Prostate gland (tissue), 2 donors: ENCODE results near the gene LZTR1. TPM values are rescaled to one million over a fixed set of nuclear protein-coding genes. Genes with fewer than 3 reads are reported as not detected.

Experiments
- DNase-seq: peaks from one replicate; pipeline ENCODE4 v3.0.0-alpha.2; 2019; ENCODE audit warnings: low spot score
- H3K27ac ChIP-seq, 2 donors: fragments of 200-600 bp; sonication (generic); 2 replicates each; pipeline ENCODE4 v1.5.1; 2017 to 2019
- H3K27me3 ChIP-seq: fragments of 200-600 bp; sonication (generic); replicated peaks from 2 replicates; pipeline ENCODE4 v1.5.1; 2019; ENCODE audit not compliant: insufficient read depth
- H3K36me3 ChIP-seq, 2 donors: fragments of 200-600 bp; sonication (generic); 1 replicate in 1 of 2; 2 replicates in 1 of 2; pipeline versions ENCODE4 v1.5.1 to v1.8.1; 2017 to 2019
- H3K4me1 ChIP-seq: fragments of 200-600 bp; sonication (generic); replicated peaks from 2 replicates; pipeline ENCODE4 v1.5.1; 2019
- H3K4me3 ChIP-seq, 2 donors: fragments of 200-600 bp; sonication (generic); 2 replicates each; pipeline ENCODE4 v1.5.1; 2017 to 2019
- H3K9me3 ChIP-seq: fragments of 200-600 bp; sonication (generic); 2 replicates; pipeline ENCODE4 v1.5.1; 2017
- CTCF ChIP-seq, 4 experiments: fragments of 200-600 bp in 2 of 4; fragments of 450-650 bp in 2 of 4; sonication (generic) in 2 of 4; IDR thresholded peaks; 1 replicate in 3 of 4; 2 replicates in 1 of 4; pipeline ENCODE4 v1.5.1; 2016 to 2019; ENCODE audit warnings: antibody characterized with exemption in 4 of 4, mild to moderate bottlenecking in 2 of 4, moderate library complexity in 2 of 4
- POLR2A ChIP-seq: fragments of 450-650 bp; IDR thresholded peaks from one replicate; pipeline ENCODE4 v1.6.1; 2016; ENCODE audit warnings: antibody characterized with exemption, mild to moderate bottlenecking
- POLR2AphosphoS5 ChIP-seq: sonication (generic); formaldehyde crosslinking; IDR thresholded peaks from one replicate; pipeline ENCODE4 v1.6.1; 2017; ENCODE audit warnings: antibody characterized with exemption
- WGBS: methylation state at CpG from one replicate; pipeline ENCODE4 v1.1.5; 2018; 5-methylcytosine and 5-hydroxymethylcytosine counted together
- intact Hi-C: fragments of 100-400 bp; cut with DNase I; formaldehyde crosslinking; loops from one replicate; pipeline ENCODE4 v1.14.2; 2022
- total RNA-seq, 2 donors: library from RNA; depleted of rRNA; stranded (reverse); fragments of >200 nt; gene quantifications; one replicate each; pipeline ENCODE4 v1.1.0, GENCODE V29; 2016

Gene LZTR1
- total RNA-seq, 2 donors from 2014 or later = 41.5 to 48.9 TPM

GRCh38 chr22:20943104-20943933 is 38.8 kb upstream of the LZTR1 start:
- Histone ChIP-seq H3K4me1 (no peaks in the 10 kb centered on the region), H3K36me3 (no peaks in the 10 kb centered on the region), H3K9me3 (no peaks in the 10 kb centered on the region), H3K4me3 (no peak overlapping the region), H3K27ac (no peak overlapping the region), H3K27me3 (no peaks in the 10 kb centered on the region)
- no peak for TF ChIP-seq POLR2AphosphoS5
- TF ChIP-seq POLR2A = no peak
- TF ChIP-seq CTCF (IDR thresholded peaks at IDR 0.05) = no peak
- DNase-seq = no peak
- WGBS = 93% methylated on average over 8 of the region's 8 CpGs
- intact Hi-C loops = no loop called here

GRCh38 chr22:20944042-20944441 is 38.1 kb upstream of the LZTR1 start:
- Histone ChIP-seq H3K4me3 (no peak overlapping the region), H3K9me3 (no peaks in the 10 kb centered on the region), H3K36me3 (no peaks in the 10 kb centered on the region), H3K4me1 (no peaks in the 10 kb centered on the region), H3K27ac (no peak overlapping the region), H3K27me3 (no peaks in the 10 kb centered on the region)
- DNase-seq = no peak
- intact Hi-C loops = no loop called here
- WGBS = 12% methylated on average over 1 of the region's 1 CpG
- TF ChIP-seq POLR2A (no peak), CTCF (IDR thresholded peaks at IDR 0.05) (no peak), POLR2AphosphoS5 (no peak)

GRCh38 chr22:20945578-20945934 is 36.5 kb upstream of the LZTR1 start:
- H3K27ac ChIP-seq = no peak overlapping the region
- no peaks in the 10 kb centered on the region for H3K36me3 ChIP-seq
- WGBS = 74% methylated on average over 2 of the region's 2 CpGs
- intact Hi-C loops = no loop called here
- no peaks in the 10 kb centered on the region for H3K27me3 ChIP-seq
- no peaks in the 10 kb centered on the region for H3K4me1 ChIP-seq
- TF ChIP-seq POLR2A (no peak), POLR2AphosphoS5 (no peak), CTCF (IDR thresholded peaks at IDR 0.05) (no peak)
- no peaks in the 10 kb centered on the region for H3K9me3 ChIP-seq
- no peak for DNase-seq
- no peak overlapping the region for H3K4me3 ChIP-seq

GRCh38 chr22:20946080-20946986 is 35.8 kb upstream of the LZTR1 start:
- WGBS = 84% methylated on average over 7 of the region's 7 CpGs
- TF ChIP-seq CTCF (IDR thresholded peaks at IDR 0.05) (no peak), POLR2AphosphoS5 (no peak), POLR2A (no peak)
- H3K4me1 ChIP-seq = no peaks in the 10 kb centered on the region

More at GRCh38 chr22:20946080-20946986, 35.8 kb upstream of the LZTR1 start:
- intact Hi-C loops = no loop called here
- H3K27me3 ChIP-seq = no peaks in the 10 kb centered on the region
- DNase-seq = no peak
- H3K36me3 ChIP-seq = peaks cover 0 to 3% of the 10 kb centered on the region in 2 donors
- no peaks in the 10 kb centered on the region for H3K9me3 ChIP-seq
- no peak overlapping the region for H3K4me3 ChIP-seq
- H3K27ac ChIP-seq = no peak overlapping the region
